Activated CD8-positive, alpha-beta T cell treated with anti-CD3 and anti-CD28 coated beads, Interleukin-2, amount 10 ng/mL, durations not matched to agents 7 days and 5 days (primary cell): Measurements from ENCODE around the gene PEAR1. TPM values are rescaled to one million over a fixed set of nuclear protein-coding genes. Genes with fewer than 3 reads are reported as not detected.
"Not testable (repeated sequence)": the region's sequence is repeated elsewhere in the genome, so short reads cannot be mapped to it uniquely, and the experiment has no call there.

Source experiments
- ATAC-seq: fragments of 150-1000 bp; cut with Tn5 transposase; one replicate; pipeline ENCODE4 v1.10.0; 2021; ENCODE audit warnings: moderate library complexity
- CTCF ChIA-PET: fragments of 350-600 bp; sonication (Branson Sonifier 250); formaldehyde crosslinking; loops from one replicate; lab custom pipeline; 2021; ENCODE audit warnings: antibody characterized with exemption; lab: Charles Lee
- POLR2A ChIA-PET: fragments of 350-600 bp; sonication (Branson Sonifier 250); formaldehyde crosslinking; loops from one replicate; lab custom pipeline; 2021; ENCODE audit warnings: antibody characterized with exemption; lab: Charles Lee
- DNase-seq: peaks from one replicate; pipeline ENCODE4 v3.0.0-alpha.2; 2020
- H3K27ac Mint-ChIP-seq: one replicate; pipeline ENCODE4 v1.8.0; 2021; ENCODE audit warnings: mild to moderate bottlenecking, mixed read lengths
- H3K27me3 Mint-ChIP-seq: one replicate; pipeline ENCODE4 v1.8.0; 2021; ENCODE audit warnings: low read depth, mixed read lengths
- H3K36me3 Mint-ChIP-seq: one replicate; pipeline ENCODE4 v1.8.0; 2021; ENCODE audit warnings: low read depth, mixed read lengths
- H3K4me1 Mint-ChIP-seq: one replicate; pipeline ENCODE4 v1.8.0; 2021; ENCODE audit warnings: low read depth, mixed read lengths
- H3K4me3 Mint-ChIP-seq: one replicate; pipeline ENCODE4 v1.8.0; 2021; ENCODE audit warnings: mild to moderate bottlenecking, mixed read lengths
- H3K9me3 Mint-ChIP-seq: one replicate; pipeline ENCODE4 v1.8.0; 2022; ENCODE audit warnings: mixed read lengths; ENCODE audit not compliant: insufficient read depth
- total RNA-seq, 2 experiments: library from RNA; stranded (reverse); gene quantifications; one replicate each; pipeline ENCODE4 v1.2.3, GENCODE V29; 2021

Gene PEAR1
- total RNA-seq, 2 experiments from 2014 or later: 0.21 to 0.40 TPM

DNA sequence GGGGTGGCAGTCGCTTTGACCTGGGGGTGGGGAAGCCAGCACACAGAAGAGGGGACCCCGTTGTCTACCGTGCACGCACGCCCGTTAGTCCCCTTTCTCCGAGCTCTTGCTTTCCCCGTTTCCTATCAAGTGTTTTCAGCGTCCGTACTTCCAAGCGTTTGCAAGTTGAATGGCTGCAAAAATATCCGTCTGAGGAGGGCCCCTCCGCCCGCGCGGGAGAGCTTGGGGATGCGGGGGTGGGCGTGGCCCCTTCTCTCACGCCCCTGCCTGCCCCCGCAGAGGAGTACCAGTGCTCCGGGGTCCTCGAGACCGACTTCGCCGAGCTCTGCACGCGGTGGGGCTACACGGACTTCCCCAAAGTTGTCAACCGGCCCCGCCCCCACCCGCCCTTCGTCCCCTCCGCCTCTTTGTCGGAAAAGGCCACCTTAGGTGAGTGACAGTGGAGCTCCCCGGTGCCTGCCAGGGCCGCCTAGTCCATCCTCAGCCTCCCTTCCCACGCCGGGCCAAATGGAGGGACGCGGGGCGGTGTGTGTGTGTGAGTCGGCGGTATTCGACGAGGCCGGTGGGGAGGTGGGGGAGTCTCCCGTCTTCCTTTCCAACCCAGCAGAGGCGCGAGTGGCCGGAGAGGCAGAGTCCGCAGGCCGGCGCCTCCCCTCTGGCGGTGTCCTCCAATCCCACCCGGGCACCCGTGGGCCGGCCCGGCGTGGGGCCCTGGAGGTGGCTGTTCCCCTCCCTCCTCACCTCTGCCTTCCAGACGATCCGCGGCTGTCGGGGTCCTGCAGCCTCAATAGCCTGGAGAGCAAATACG, 30.4 kb downstream of the PEAR1 start:
- Mint-ChIP-seq H3K36me3 (no peaks in the 10 kb centered on the region), H3K27ac (no peak overlapping the region), H3K9me3 (no peaks in the 10 kb centered on the region), H3K4me1 (peaks cover 35% of the 10 kb centered on the region), H3K27me3 (peaks cover 81% of the 10 kb centered on the region), H3K4me3 (no peak overlapping the region)
- ATAC-seq (no peak), DNase-seq (no peak)
- CTCF ChIA-PET: interaction anchor here (1.1 to 8.1 kb wide), 5 partner anchors 14 to 234 kb away, joined by 3 to 93 read pairs (median 4); partner anchors contain the start of gene PEAR1
- POLR2A ChIA-PET: interaction anchor here (0.6 kb wide), 2 partner anchors 12 to 82 kb away, joined by 3 to 4 read pairs; no protein-coding TSS in a partner anchor

GRCh38 chr1:156924478-156925153, 31.1 kb downstream of the PEAR1 start:
- no peak for ATAC-seq
- no peak overlapping the region for H3K4me3 Mint-ChIP-seq

DNA sequence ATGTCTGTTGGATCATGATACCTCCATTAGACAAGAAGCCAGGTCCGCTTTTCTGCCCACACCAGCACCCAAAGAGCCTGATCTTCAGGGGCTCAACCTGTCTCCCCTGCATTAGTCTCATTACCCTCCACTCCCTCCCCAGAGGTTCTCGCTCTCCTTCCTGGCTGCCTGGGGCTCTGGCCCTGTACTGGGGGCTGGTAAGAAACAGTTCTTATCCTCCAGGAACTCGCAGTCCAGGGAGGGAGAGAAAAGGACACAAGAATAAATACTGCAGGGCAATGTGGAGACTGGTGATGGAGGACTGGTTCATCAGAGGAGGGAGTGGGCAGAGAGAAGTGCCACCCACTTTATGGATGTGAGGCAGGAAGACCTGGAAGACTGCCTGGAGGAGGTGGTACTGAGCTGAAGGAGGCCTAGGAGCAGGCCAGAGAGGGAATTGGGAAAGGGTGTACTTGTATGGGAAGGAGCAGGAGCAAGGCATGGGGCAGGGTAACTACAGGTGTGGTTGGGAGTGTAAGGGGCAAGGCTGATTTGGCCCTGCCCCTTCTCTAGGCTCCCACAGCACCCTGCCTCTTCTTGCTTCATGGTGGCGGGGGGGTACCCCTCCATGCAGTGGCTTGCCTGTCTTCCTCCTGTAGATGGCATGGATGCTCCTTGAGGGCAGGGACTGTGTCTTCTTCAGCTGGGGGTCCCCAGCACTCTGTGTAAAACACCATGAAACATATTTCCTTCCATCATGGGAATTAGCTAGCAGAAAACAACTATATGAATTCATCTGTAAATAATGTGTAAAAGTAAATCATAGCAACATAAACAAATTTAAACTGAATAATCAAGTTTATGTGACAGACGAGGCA, 31.9 kb downstream of the PEAR1 start:
- ATAC-seq: no peak
- CTCF ChIA-PET: interaction anchor here (1.2 to 8.1 kb wide), 5 partner anchors 26 to 235 kb away, joined by 3 to 93 read pairs (median 18); partner anchors contain the start of gene PEAR1
- Mint-ChIP-seq H3K36me3 (no peaks in the 10 kb centered on the region), H3K9me3 (no peaks in the 10 kb centered on the region), H3K4me3 (no peak overlapping the region), H3K27ac (no peak overlapping the region), H3K4me1 (peaks cover 35% of the 10 kb centered on the region), H3K27me3 (peaks cover 80% of the 10 kb centered on the region)
- POLR2A ChIA-PET: no interaction called here
- no peak for DNase-seq

More at GRCh38 chr1:156924478-156925153, 31.1 kb downstream of the PEAR1 start:
- H3K4me1 Mint-ChIP-seq: peaks cover 35% of the 10 kb centered on the region
- H3K27ac Mint-ChIP-seq: no peak overlapping the region
- no peaks in the 10 kb centered on the region for H3K9me3 Mint-ChIP-seq
- peaks cover 83% of the 10 kb centered on the region for H3K27me3 Mint-ChIP-seq
- ChIA-PET CTCF (interaction anchor here (1.1 to 8.1 kb wide), 4 partner anchors 32 to 235 kb away, joined by 3 to 93 read pairs (median 4); partner anchors contain the start of gene PEAR1), POLR2A (interaction anchor here (0.6 kb wide), 1 partner anchor 83 kb away, joined by 3 read pairs; no protein-coding TSS in a partner anchor)
- H3K36me3 Mint-ChIP-seq: no peaks in the 10 kb centered on the region
- no peak for DNase-seq

DNA sequence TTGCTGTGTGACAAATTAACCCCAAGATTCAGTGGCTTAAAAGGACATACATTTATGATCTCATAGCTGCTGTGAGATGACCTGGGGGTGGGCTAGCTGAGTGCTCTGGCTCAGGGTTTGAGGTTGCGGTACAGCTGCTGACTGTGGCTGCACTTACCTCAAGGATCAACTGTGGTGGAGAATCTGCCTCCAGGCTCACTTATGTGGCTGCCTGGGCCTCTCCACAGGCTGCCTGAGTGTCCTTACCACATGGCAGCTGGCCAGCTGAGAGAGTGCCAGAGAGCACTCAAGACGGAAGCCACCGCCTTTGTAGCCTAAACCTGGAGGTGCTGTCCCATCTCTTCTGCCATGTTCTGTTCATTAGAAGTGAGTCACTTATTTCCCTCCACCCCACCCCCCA, 32.7 kb downstream of the PEAR1 start:
- CTCF ChIA-PET: interaction anchor here (1.2 to 8.1 kb wide), 8 partner anchors 11 to 237 kb away, joined by 3 to 93 read pairs (median 14); partner anchors contain the start of genes NTRK1 and PEAR1
- peaks cover 80% of the 10 kb centered on the region for H3K27me3 Mint-ChIP-seq
- peaks cover 33% of the 10 kb centered on the region for H3K4me1 Mint-ChIP-seq
- H3K9me3 Mint-ChIP-seq: no peaks in the 10 kb centered on the region
- ATAC-seq: peak; percentile 43
- no peaks in the 10 kb centered on the region for H3K36me3 Mint-ChIP-seq
- H3K27ac Mint-ChIP-seq: peak overlapping the region; percentile 28
- DNase-seq: peak; percentile 61
- POLR2A ChIA-PET: no interaction called here
- H3K4me3 Mint-ChIP-seq: no peak overlapping the region

DNA sequence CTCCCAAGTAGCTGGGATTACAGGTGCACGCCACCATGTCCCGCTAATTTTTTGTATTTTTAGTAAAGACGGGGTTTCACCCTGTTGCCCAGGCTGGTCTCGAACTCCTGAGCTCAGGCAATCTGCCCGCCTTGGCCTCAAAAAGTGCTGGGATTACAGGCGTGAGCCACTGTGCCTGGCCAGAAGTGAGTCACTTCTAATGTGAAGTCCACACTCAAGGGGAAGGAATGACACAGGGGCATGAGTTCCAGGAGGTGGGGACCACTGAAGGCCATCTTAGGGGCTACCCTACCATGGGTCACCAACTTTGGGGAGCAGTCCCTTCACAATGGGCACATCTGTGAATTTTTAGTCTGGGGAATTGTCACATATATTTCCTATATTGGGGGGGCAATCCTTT, 33.2 kb downstream of the PEAR1 start:
- H3K36me3 Mint-ChIP-seq, H3K4me3 Mint-ChIP-seq, ATAC-seq, H3K9me3 Mint-ChIP-seq, DNase-seq, POLR2A ChIA-PET, H3K27ac Mint-ChIP-seq: not testable (repeated sequence)
- CTCF ChIA-PET: interaction anchor here (1.2 to 8.1 kb wide), 10 partner anchors 10 to 237 kb away, joined by 3 to 93 read pairs (median 11); partner anchors contain the start of genes CRABP2, NTRK1 and PEAR1
- H3K27me3 Mint-ChIP-seq: peaks cover 78% of the 10 kb centered on the region
- H3K4me1 Mint-ChIP-seq: peaks cover 38% of the 10 kb centered on the region

DNA sequence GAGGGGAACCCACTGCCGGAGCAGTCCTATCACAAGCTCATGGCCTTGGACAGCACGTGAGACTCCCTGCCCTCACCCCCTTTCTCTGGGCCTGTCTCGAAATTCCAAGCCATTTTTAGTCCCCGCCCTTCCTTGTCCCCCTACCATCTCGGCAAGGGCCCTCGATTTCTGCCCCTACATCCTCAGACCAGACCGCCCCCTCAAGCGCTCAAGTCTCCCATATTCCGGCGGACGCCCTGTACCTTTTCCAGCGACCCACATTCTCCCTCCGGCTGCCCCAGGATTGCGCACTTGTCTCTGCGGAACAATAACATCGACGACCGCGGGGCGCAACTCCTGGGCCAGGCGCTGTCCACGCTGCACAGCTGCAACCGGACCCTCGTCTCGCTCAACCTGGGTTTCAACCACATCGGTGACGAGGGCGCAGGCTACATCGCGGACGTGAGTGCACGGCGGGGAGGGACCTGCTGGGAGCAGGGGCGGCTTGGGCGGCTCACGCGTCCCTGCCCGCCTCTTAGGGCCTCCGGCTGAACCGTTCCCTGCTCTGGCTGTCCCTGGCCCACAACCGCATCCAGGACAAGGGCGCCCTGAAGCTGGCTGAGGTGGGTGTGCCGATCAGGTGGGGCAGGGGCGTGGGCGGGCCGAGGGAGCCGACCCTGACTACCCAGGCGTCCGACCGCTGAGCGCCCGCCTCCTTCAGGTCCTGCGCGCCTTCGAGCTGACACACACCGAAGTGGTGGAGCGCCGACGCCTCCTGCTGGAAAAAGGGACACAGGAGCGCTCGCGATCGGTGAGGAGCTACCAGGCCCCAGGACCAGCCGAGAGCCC, 33.9 kb downstream of the PEAR1 start:
- H3K9me3 Mint-ChIP-seq: no peaks in the 10 kb centered on the region
- POLR2A ChIA-PET: interaction anchor here (0.9 kb wide), 1 partner anchor 36 kb away, joined by 4 read pairs; no protein-coding TSS in a partner anchor
- H3K27ac Mint-ChIP-seq: no peak overlapping the region
- DNase-seq: peak; percentile 81
- H3K4me3 Mint-ChIP-seq: peak overlapping the region; percentile 20
- peak; percentile 82 for ATAC-seq
- CTCF ChIA-PET: interaction anchor here (0.6 to 8.1 kb wide), 29 partner anchors 9 to 243 kb away, joined by 3 to 93 read pairs (median 4); partner anchors contain the start of genes CRABP2, NTRK1 and PEAR1
- peaks cover 38% of the 10 kb centered on the region for H3K4me1 Mint-ChIP-seq
- no peaks in the 10 kb centered on the region for H3K36me3 Mint-ChIP-seq
- H3K27me3 Mint-ChIP-seq: peaks cover 77% of the 10 kb centered on the region

DNA sequence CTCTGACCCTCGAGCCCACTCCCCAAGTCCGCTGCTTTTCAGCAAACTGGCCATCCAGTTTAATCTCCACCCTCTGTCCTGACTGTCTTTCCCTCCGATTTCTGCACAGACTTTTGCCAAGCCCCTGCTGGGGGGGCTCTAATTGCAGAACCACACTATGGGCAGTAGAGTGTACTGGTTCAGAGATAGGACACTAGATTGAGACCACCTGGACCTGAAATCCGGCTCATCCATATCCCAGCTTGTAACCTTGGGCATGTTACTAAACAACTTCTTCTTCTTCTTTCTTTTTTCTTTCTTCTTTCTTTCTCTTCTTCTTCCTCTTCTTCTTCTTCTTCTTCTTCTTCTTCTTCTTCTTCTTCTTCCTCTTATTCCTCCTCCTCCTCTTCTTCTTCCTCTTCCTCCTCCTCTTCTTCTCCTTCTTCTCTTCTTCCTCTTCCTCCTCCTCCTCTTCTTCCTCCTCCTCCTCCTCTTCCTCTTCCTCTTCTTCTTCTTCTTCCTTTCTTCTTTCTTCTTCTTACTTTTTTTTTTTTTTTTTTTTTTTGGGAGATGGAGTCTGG, 34.6 kb downstream of the PEAR1 start:
- H3K27me3 Mint-ChIP-seq: peaks cover 73% of the 10 kb centered on the region
- H3K4me1 Mint-ChIP-seq: peaks cover 36% of the 10 kb centered on the region
- no peak overlapping the region for H3K4me3 Mint-ChIP-seq
- no peaks in the 10 kb centered on the region for H3K9me3 Mint-ChIP-seq
- no peaks in the 10 kb centered on the region for H3K36me3 Mint-ChIP-seq
- CTCF ChIA-PET: interaction anchor here (0.5 to 8.1 kb wide), 28 partner anchors 9 to 244 kb away, joined by 3 to 93 read pairs (median 4); partner anchors contain the start of genes NTRK1 and PEAR1
- POLR2A ChIA-PET: interaction anchor here (0.9 kb wide), 1 partner anchor 36 kb away, joined by 4 read pairs; no protein-coding TSS in a partner anchor
- H3K27ac Mint-ChIP-seq: no peak overlapping the region
- ATAC-seq (peak; percentile 7), DNase-seq (no peak)

DNA sequence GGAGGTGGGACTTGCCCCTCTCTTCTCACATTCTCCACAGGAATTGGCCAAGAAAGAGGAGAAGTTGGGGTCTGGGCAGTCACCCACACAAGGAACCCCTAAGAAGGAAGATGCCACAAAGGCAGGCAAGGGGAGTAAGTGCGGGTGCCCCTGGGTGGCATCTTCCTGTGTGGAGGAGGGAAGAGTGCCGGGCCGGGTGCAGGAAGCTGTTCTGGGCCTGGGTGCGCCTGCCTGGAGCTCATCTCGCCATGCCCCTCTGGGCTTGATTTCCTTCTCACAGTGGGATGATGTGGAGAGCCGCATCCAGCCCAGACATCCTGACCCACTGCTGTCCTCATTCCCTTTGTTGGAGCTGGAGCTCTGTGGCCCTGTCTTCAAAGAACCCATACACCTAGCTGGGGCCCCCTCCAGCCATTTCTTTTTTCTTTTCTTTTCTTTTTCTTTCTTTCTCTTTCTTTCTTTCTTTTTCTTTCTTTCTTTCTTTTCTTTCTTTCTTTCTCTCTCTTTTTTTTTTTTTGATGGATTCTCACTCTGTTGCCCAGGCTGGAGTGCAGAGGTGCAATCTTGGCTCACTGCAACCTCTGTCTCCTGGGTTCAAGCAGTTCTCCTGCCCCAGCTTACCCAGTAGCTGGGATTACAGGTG, 36.2 kb downstream of the PEAR1 start:
- Mint-ChIP-seq H3K27me3 (peaks cover 59% of the 10 kb centered on the region), H3K27ac (no peak overlapping the region), H3K36me3 (no peaks in the 10 kb centered on the region), H3K4me3 (no peak overlapping the region), H3K4me1 (peaks cover 33% of the 10 kb centered on the region), H3K9me3 (no peaks in the 10 kb centered on the region)
- DNase-seq (no peak), ATAC-seq (no peak)
- CTCF ChIA-PET: interaction anchor here (1.0 to 8.1 kb wide), 5 partner anchors 9 to 37 kb away, joined by 3 to 93 read pairs (median 4); partner anchors contain the start of gene PEAR1
- POLR2A ChIA-PET: no interaction called here

DNA sequence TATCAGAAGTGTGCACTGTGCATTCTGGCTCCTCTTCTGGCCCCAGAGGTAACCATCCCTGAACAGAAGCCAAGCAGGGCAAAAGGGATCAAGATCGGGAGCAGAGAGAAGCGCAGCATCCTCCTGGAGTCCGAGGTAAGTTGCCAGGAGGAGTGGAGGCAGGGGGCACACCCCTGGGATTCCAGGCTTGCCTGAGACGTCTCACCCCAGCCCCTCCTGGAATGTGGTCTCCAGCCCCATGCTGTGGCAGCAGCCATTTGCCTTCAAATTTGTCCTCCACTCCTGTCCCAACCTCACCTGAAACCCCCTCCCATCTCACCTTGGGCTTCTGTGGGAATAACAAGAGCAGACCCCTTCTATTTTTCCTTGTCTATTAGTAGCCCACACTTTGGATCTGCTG, 37.0 kb downstream of the PEAR1 start:
- H3K27me3 Mint-ChIP-seq: peaks cover 52% of the 10 kb centered on the region
- no peak overlapping the region for H3K27ac Mint-ChIP-seq
- peaks cover 30% of the 10 kb centered on the region for H3K4me1 Mint-ChIP-seq
- H3K36me3 Mint-ChIP-seq: no peaks in the 10 kb centered on the region
- ChIA-PET POLR2A (no interaction called here), CTCF (interaction anchor here (1.2 kb wide), 2 partner anchors 26 to 34 kb away, joined by 3 to 4 read pairs; no protein-coding TSS in a partner anchor)
- no peak for DNase-seq
- no peak for ATAC-seq
- H3K4me3 Mint-ChIP-seq: no peak overlapping the region
- no peaks in the 10 kb centered on the region for H3K9me3 Mint-ChIP-seq
